Ishikawa (cell line): ENCODE measurements around the gene BHMT.

Source experiments
- CEBPB ChIP-seq: IDR thresholded peaks from 2 replicates; pipeline ENCODE4 v1.6.1; 2012
- CREB1 ChIP-seq: IDR thresholded peaks from 2 replicates; pipeline ENCODE4 v1.6.1; 2012; ENCODE audit warnings: low read depth
- EP300 ChIP-seq: IDR thresholded peaks from 2 replicates; pipeline ENCODE4 v1.6.1; 2012; ENCODE audit warnings: borderline replicate concordance
- FOXM1 ChIP-seq: IDR thresholded peaks from 2 replicates; pipeline ENCODE4 v1.6.1; 2012; ENCODE audit warnings: low read depth, borderline replicate concordance
- MAX ChIP-seq: IDR thresholded peaks from 2 replicates; pipeline ENCODE4 v1.6.1; 2012
- RAD21 ChIP-seq: IDR thresholded peaks from 2 replicates; pipeline ENCODE4 v1.6.1; 2012; ENCODE audit warnings: low read depth
- REST ChIP-seq: IDR thresholded peaks from 2 replicates; pipeline ENCODE4 v1.6.1; 2012; ENCODE audit warnings: low read depth, mild to moderate bottlenecking
- TAF1 ChIP-seq: IDR thresholded peaks from 2 replicates; pipeline ENCODE4 v1.6.1; 2012; ENCODE audit warnings: low read depth, mild to moderate bottlenecking
- USF1 ChIP-seq: IDR thresholded peaks from 2 replicates; pipeline ENCODE4 v1.6.1; 2012
- YY1 ChIP-seq: IDR thresholded peaks from 2 replicates; pipeline ENCODE4 v1.6.1; 2012; ENCODE audit warnings: low read depth
- ZBTB7A ChIP-seq: IDR thresholded peaks from 2 replicates; pipeline ENCODE4 v1.6.1; 2012; ENCODE audit warnings: low read depth

GRCh38 chr5:79112703-79113058 lies 1.1 kb downstream of the BHMT start:
- TF ChIP-seq TAF1 (no peak), YY1 (no peak), EP300 (no peak), CREB1 (no peak), FOXM1 (no peak), USF1 (no peak), MAX (no peak), RAD21 (no peak), ZBTB7A (no peak), REST (no peak), CEBPB (no peak)
